ENCODE measurements around the gene FXR1.

Gene FXR1

GRCh38 chr3:180973543-180973942 is 61.1 kb downstream of the FXR1 start:
- H3K4ac ChIP-seq (ENCODE audit: low read depth, low read length), result no peak overlapping the region
- no peak overlapping the region for H2BK12ac ChIP-seq (ENCODE audit: low read length)
- no peaks in the 10 kb centered on the region for H3K4me1 ChIP-seq (ENCODE audit: control insufficient read depth in 1 of 2, insufficient read depth in 2 of 2, low read length in 2 of 2)
- WGBS (ENCODE audit: extremely low coverage, insufficient coverage, insufficient read length), result no CpG with 5 or more reads among the region's 2 CpGs
- H2AFZ ChIP-seq (ENCODE audit: insufficient read depth, low read length, poor library complexity), result no peak overlapping the region
- no peak overlapping the region for H3K23ac ChIP-seq (ENCODE audit: low read length)
- H2AK5ac ChIP-seq (ENCODE audit: low read length), result no peak overlapping the region
- H2BK120ac ChIP-seq (ENCODE audit: insufficient read depth, low read length, poor library complexity), result no peak overlapping the region
- DNase-seq, result no peak
- no peak overlapping the region for H2BK5ac ChIP-seq (ENCODE audit: low read depth, low read length, poor library complexity)
- H3K79me1 ChIP-seq (ENCODE audit: low read length), result no peaks in the 10 kb centered on the region
- H3K4me2 ChIP-seq (ENCODE audit: low read length), result no peak overlapping the region
- H3K4me3 ChIP-seq (ENCODE audit: low read depth, low read length), result no peak overlapping the region
- H3K27me3 ChIP-seq (ENCODE audit: insufficient read depth, low read length), result no peaks in the 10 kb centered on the region
- no peak overlapping the region for H4K12ac ChIP-seq (ENCODE audit: low read depth, low read length)
- H3K9ac ChIP-seq (ENCODE audit: low read length), result no peak overlapping the region
- H4K8ac ChIP-seq (ENCODE audit: low read depth, low read length), result no peak overlapping the region
- peaks cover 7 to 14% of the 10 kb centered on the region in 2 experiments for H3K36me3 ChIP-seq (ENCODE audit: control insufficient read depth in 1 of 2, insufficient read depth in 2 of 2, low read length in 2 of 2)
- no peak overlapping the region for H3K18ac ChIP-seq (ENCODE audit: low read length)
- no peaks in the 10 kb centered on the region for H3K9me3 ChIP-seq (ENCODE audit: insufficient read depth, low read depth, low read length)
- no peaks in the 10 kb centered on the region for H3K79me2 ChIP-seq (ENCODE audit: control insufficient read depth, insufficient read depth, low read length, poor library complexity)
- no peak overlapping the region for H3K14ac ChIP-seq (ENCODE audit: low read length)
- no peak overlapping the region for H3K27ac ChIP-seq (ENCODE audit: low read depth, low read length)
- H4K91ac ChIP-seq (ENCODE audit: low read depth, low read length), result no peak overlapping the region

GRCh38 chr3:180974286-180974685 is 61.8 kb downstream of the FXR1 start:
- H4K12ac ChIP-seq (ENCODE audit: low read depth, low read length), result no peak overlapping the region
- no peak overlapping the region for H2BK5ac ChIP-seq (ENCODE audit: low read depth, low read length, poor library complexity)
- H3K9ac ChIP-seq (ENCODE audit: low read length), result no peak overlapping the region
- H3K14ac ChIP-seq (ENCODE audit: low read length), result no peak overlapping the region
- DNase-seq, result no peak
- H3K27me3 ChIP-seq (ENCODE audit: insufficient read depth, low read length), result no peaks in the 10 kb centered on the region
- H3K79me1 ChIP-seq (ENCODE audit: low read length), result no peaks in the 10 kb centered on the region
- H3K4me2 ChIP-seq (ENCODE audit: low read length), result no peak overlapping the region
- no CpG with 5 or more reads among the region's 6 CpGs for WGBS (ENCODE audit: extremely low coverage, insufficient coverage, insufficient read length)
- H3K9me3 ChIP-seq (ENCODE audit: insufficient read depth, low read depth, low read length), result no peaks in the 10 kb centered on the region
- H3K4me3 ChIP-seq (ENCODE audit: low read depth, low read length), result no peak overlapping the region
- no peak overlapping the region for H2BK12ac ChIP-seq (ENCODE audit: low read length)
- H3K4me1 ChIP-seq (ENCODE audit: control insufficient read depth in 1 of 2, insufficient read depth in 2 of 2, low read length in 2 of 2), result no peaks in the 10 kb centered on the region
- H3K18ac ChIP-seq (ENCODE audit: low read length), result no peak overlapping the region
- no peaks in the 10 kb centered on the region for H3K79me2 ChIP-seq (ENCODE audit: control insufficient read depth, insufficient read depth, low read length, poor library complexity)
- H3K23ac ChIP-seq (ENCODE audit: low read length), result no peak overlapping the region
- H2AFZ ChIP-seq (ENCODE audit: insufficient read depth, low read length, poor library complexity), result no peak overlapping the region
- no peak overlapping the region for H4K91ac ChIP-seq (ENCODE audit: low read depth, low read length)
- H3K36me3 ChIP-seq (ENCODE audit: control insufficient read depth in 1 of 2, insufficient read depth in 2 of 2, low read length in 2 of 2), result peaks cover 7 to 14% of the 10 kb centered on the region in 2 experiments
- H3K4ac ChIP-seq (ENCODE audit: low read depth, low read length), result no peak overlapping the region
- no peak overlapping the region for H2AK5ac ChIP-seq (ENCODE audit: low read length)
- H4K8ac ChIP-seq (ENCODE audit: low read depth, low read length), result no peak overlapping the region
- no peak overlapping the region for H3K27ac ChIP-seq (ENCODE audit: low read depth, low read length)
- H2BK120ac ChIP-seq (ENCODE audit: insufficient read depth, low read length, poor library complexity), result no peak overlapping the region

- H2BK120ac ChIP-seq (ENCODE audit: insufficient read depth, low read length, poor library complexity), result no peak overlapping the region
- H3K14ac ChIP-seq (ENCODE audit: low read length), result no peak overlapping the region
- no peak overlapping the region for H4K12ac ChIP-seq (ENCODE audit: low read depth, low read length)
- no peak overlapping the region for H4K91ac ChIP-seq (ENCODE audit: low read depth, low read length)
- H3K4me2 ChIP-seq (ENCODE audit: low read length), result no peak overlapping the region
- no peaks in the 10 kb centered on the region for H3K79me2 ChIP-seq (ENCODE audit: control insufficient read depth, insufficient read depth, low read length, poor library complexity)
- no peak overlapping the region for H3K4me3 ChIP-seq (ENCODE audit: low read depth, low read length)
- no peak overlapping the region for H3K27ac ChIP-seq (ENCODE audit: low read depth, low read length)
- H3K4ac ChIP-seq (ENCODE audit: low read depth, low read length), result no peak overlapping the region
- H2BK12ac ChIP-seq (ENCODE audit: low read length), result no peak overlapping the region
- no peaks in the 10 kb centered on the region for H3K27me3 ChIP-seq (ENCODE audit: insufficient read depth, low read length)
- H3K4me1 ChIP-seq (ENCODE audit: control insufficient read depth in 1 of 2, insufficient read depth in 2 of 2, low read length in 2 of 2), result no peaks in the 10 kb centered on the region
- no peak overlapping the region for H4K8ac ChIP-seq (ENCODE audit: low read depth, low read length)
- no peak overlapping the region for H3K9ac ChIP-seq (ENCODE audit: low read length)
- H2AFZ ChIP-seq (ENCODE audit: insufficient read depth, low read length, poor library complexity), result no peak overlapping the region
- no peak overlapping the region for H3K18ac ChIP-seq (ENCODE audit: low read length)
- DNase-seq, result no peak
- H3K36me3 ChIP-seq (ENCODE audit: control insufficient read depth in 1 of 2, insufficient read depth in 2 of 2, low read length in 2 of 2), result peaks cover 3 to 5% of the 10 kb centered on the region in 2 experiments
- H3K9me3 ChIP-seq (ENCODE audit: insufficient read depth, low read depth, low read length), result no peaks in the 10 kb centered on the region
- no peak overlapping the region for H3K23ac ChIP-seq (ENCODE audit: low read length)
- H2BK5ac ChIP-seq (ENCODE audit: low read depth, low read length, poor library complexity), result no peak overlapping the region
- no peak overlapping the region for H2AK5ac ChIP-seq (ENCODE audit: low read length)
- H3K79me1 ChIP-seq (ENCODE audit: low read length), result no peaks in the 10 kb centered on the region
Observed at GRCh38 chr3:180977498-180977897, 65.0 kb downstream of the FXR1 start.

GRCh38 chr3:180979961-180980360 is 67.5 kb downstream of the FXR1 start:
- Histone ChIP-seq H3K4ac (ENCODE audit: low read depth, low read length) (no peak overlapping the region), H2AK5ac (ENCODE audit: low read length) (no peak overlapping the region), H3K27me3 (ENCODE audit: insufficient read depth, low read length) (no peaks in the 10 kb centered on the region), H3K18ac (ENCODE audit: low read length) (no peak overlapping the region), H3K27ac (ENCODE audit: low read depth, low read length) (no peak overlapping the region), H3K4me2 (ENCODE audit: low read length) (no peak overlapping the region), H2BK5ac (ENCODE audit: low read depth, low read length, poor library complexity) (no peak overlapping the region), H4K12ac (ENCODE audit: low read depth, low read length) (no peak overlapping the region), H3K4me1 (ENCODE audit: control insufficient read depth in 1 of 2, insufficient read depth in 2 of 2, low read length in 2 of 2) (no peaks in the 10 kb centered on the region), H3K4me3 (ENCODE audit: low read depth, low read length) (no peak overlapping the region), H2BK120ac (ENCODE audit: insufficient read depth, low read length, poor library complexity) (no peak overlapping the region), H3K79me2 (ENCODE audit: control insufficient read depth, insufficient read depth, low read length, poor library complexity) (no peaks in the 10 kb centered on the region), H3K9ac (ENCODE audit: low read length) (no peak overlapping the region), H3K36me3 (ENCODE audit: control insufficient read depth in 1 of 2, insufficient read depth in 2 of 2, low read length in 2 of 2) (no peaks in the 10 kb centered on the region), H2BK12ac (ENCODE audit: low read length) (no peak overlapping the region), H2AFZ (ENCODE audit: insufficient read depth, low read length, poor library complexity) (no peak overlapping the region), H4K91ac (ENCODE audit: low read depth, low read length) (no peak overlapping the region), H3K9me3 (ENCODE audit: insufficient read depth, low read depth, low read length) (no peaks in the 10 kb centered on the region), H4K8ac (ENCODE audit: low read depth, low read length) (no peak overlapping the region), H3K23ac (ENCODE audit: low read length) (no peak overlapping the region), H3K14ac (ENCODE audit: low read length) (no peak overlapping the region), H3K79me1 (ENCODE audit: low read length) (no peaks in the 10 kb centered on the region)
- no peak for DNase-seq

GRCh38 chr3:180980611-180981010 is 68.1 kb downstream of the FXR1 start:
- Histone ChIP-seq H2AFZ (ENCODE audit: insufficient read depth, low read length, poor library complexity) (no peak overlapping the region), H2BK12ac (ENCODE audit: low read length) (no peak overlapping the region), H3K4me2 (ENCODE audit: low read length) (no peak overlapping the region), H3K4me1 (ENCODE audit: control insufficient read depth in 1 of 2, insufficient read depth in 2 of 2, low read length in 2 of 2) (no peaks in the 10 kb centered on the region), H3K9me3 (ENCODE audit: insufficient read depth, low read depth, low read length) (no peaks in the 10 kb centered on the region), H3K27me3 (ENCODE audit: insufficient read depth, low read length) (no peaks in the 10 kb centered on the region), H3K4me3 (ENCODE audit: low read depth, low read length) (no peak overlapping the region), H2BK5ac (ENCODE audit: low read depth, low read length, poor library complexity) (no peak overlapping the region), H3K36me3 (ENCODE audit: control insufficient read depth in 1 of 2, insufficient read depth in 2 of 2, low read length in 2 of 2) (no peaks in the 10 kb centered on the region), H3K79me2 (ENCODE audit: control insufficient read depth, insufficient read depth, low read length, poor library complexity) (no peaks in the 10 kb centered on the region), H4K91ac (ENCODE audit: low read depth, low read length) (no peak overlapping the region), H2BK120ac (ENCODE audit: insufficient read depth, low read length, poor library complexity) (no peak overlapping the region), H3K18ac (ENCODE audit: low read length) (no peak overlapping the region), H3K79me1 (ENCODE audit: low read length) (no peaks in the 10 kb centered on the region), H3K23ac (ENCODE audit: low read length) (no peak overlapping the region), H4K8ac (ENCODE audit: low read depth, low read length) (no peak overlapping the region), H2AK5ac (ENCODE audit: low read length) (no peak overlapping the region), H3K4ac (ENCODE audit: low read depth, low read length) (no peak overlapping the region), H3K9ac (ENCODE audit: low read length) (no peak overlapping the region), H3K27ac (ENCODE audit: low read depth, low read length) (no peak overlapping the region), H3K14ac (ENCODE audit: low read length) (no peak overlapping the region), H4K12ac (ENCODE audit: low read depth, low read length) (no peak overlapping the region)
- DNase-seq, result no peak

All from trophoblast cell (in vitro differentiated cells and primary cell).